KMS-11 (cell line): ENCODE results near the gene SPTLC1.

Experiments
- H2AFZ ChIP-seq: fragments of 200-600 bp; sonication (generic); 2 replicates; pipeline ENCODE4 v1.6.1; 2016; ENCODE audit warnings: antibody characterized with exemption, mixed run types, low read depth
- H3K27ac ChIP-seq: fragments of 200-600 bp; sonication (generic); 2 replicates; pipeline ENCODE4 v1.6.1; 2016; ENCODE audit warnings: mild to moderate bottlenecking, mixed run types
- H3K27me3 ChIP-seq: fragments of 200-600 bp; sonication (generic); 2 replicates; pipeline ENCODE4 v1.6.1; 2017; ENCODE audit warnings: mild to moderate bottlenecking, low read depth, mixed run types, moderate library complexity; ENCODE audit not compliant: insufficient read depth
- H3K36me3 ChIP-seq: fragments of 200-600 bp; sonication (generic); 2 replicates; pipeline ENCODE4 v1.6.1; 2017; ENCODE audit warnings: mild to moderate bottlenecking, mixed run types; ENCODE audit not compliant: insufficient read depth
- H3K4me1 ChIP-seq: fragments of 200-600 bp; sonication (generic); 2 replicates; pipeline ENCODE4 v1.6.1; 2016; ENCODE audit warnings: mild to moderate bottlenecking, low read depth, mixed run types; ENCODE audit not compliant: poor library complexity, severe bottlenecking
- H3K4me2 ChIP-seq: fragments of 200-600 bp; sonication (generic); 2 replicates; pipeline ENCODE4 v1.7.0; 2016; ENCODE audit warnings: mild to moderate bottlenecking, mixed run types
- H3K4me3 ChIP-seq: fragments of 200-600 bp; sonication (generic); IDR thresholded peaks from 2 replicates; pipeline ENCODE4 v1.6.1; 2017; ENCODE audit warnings: low read depth, low read length, mixed read lengths; ENCODE audit not compliant: insufficient read depth
- H3K79me2 ChIP-seq: fragments of 200-600 bp; sonication (generic); 2 replicates; pipeline ENCODE4 v1.6.1; 2016; ENCODE audit warnings: low read depth, mixed run types; ENCODE audit not compliant: insufficient read depth
- H3K9ac ChIP-seq: fragments of 200-600 bp; sonication (generic); 2 replicates; pipeline ENCODE4 v1.6.1; 2016; ENCODE audit warnings: mild to moderate bottlenecking, mixed run types
- H4K20me1 ChIP-seq: fragments of 200-600 bp; sonication (generic); 2 replicates; pipeline ENCODE4 v1.6.1; 2016; ENCODE audit warnings: mild to moderate bottlenecking, mixed run types; ENCODE audit not compliant: insufficient read depth
- TF ChIP-seq, protein P1 (sequence below): fragments of 200-600 bp; sonication (generic); conservative IDR thresholded peaks from 2 replicates; pipeline ENCODE4 v1.6.1; 2017; ENCODE audit warnings: low read depth, mild to moderate bottlenecking, antibody characterized with exemption, low read length, moderate library complexity, mixed read lengths

Gene SPTLC1

DNA sequence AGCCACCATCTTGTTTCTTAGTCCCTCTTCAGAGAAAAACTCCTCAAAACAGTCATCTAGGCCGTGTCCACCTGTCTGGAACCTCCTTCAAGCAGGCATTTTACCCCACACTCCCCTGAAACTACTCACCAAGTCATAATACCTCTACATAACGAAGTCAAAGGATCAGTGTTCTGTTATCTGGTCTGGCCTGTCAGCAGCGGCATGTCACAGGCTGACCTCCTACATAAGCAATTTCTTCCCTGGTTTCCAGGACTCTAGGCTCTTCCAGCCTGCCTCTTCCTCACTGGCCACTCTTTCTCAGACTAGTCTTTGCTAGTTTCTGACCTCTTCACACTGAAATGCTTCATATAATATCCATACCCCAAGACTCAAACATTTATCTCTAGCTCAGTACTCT is 72.2 kb downstream of the SPTLC1 start:
- no peaks in the 10 kb centered on the region for H3K4me1 ChIP-seq
- H3K9ac ChIP-seq: no peak overlapping the region
- TF ChIP-seq, protein P1, sequence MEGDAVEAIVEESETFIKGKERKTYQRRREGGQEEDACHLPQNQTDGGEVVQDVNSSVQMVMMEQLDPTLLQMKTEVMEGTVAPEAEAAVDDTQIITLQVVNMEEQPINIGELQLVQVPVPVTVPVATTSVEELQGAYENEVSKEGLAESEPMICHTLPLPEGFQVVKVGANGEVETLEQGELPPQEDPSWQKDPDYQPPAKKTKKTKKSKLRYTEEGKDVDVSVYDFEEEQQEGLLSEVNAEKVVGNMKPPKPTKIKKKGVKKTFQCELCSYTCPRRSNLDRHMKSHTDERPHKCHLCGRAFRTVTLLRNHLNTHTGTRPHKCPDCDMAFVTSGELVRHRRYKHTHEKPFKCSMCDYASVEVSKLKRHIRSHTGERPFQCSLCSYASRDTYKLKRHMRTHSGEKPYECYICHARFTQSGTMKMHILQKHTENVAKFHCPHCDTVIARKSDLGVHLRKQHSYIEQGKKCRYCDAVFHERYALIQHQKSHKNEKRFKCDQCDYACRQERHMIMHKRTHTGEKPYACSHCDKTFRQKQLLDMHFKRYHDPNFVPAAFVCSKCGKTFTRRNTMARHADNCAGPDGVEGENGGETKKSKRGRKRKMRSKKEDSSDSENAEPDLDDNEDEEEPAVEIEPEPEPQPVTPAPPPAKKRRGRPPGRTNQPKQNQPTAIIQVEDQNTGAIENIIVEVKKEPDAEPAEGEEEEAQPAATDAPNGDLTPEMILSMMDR: no peak
- no peak overlapping the region for H3K4me3 ChIP-seq
- H3K27me3 ChIP-seq: no peaks in the 10 kb centered on the region
- no peaks in the 10 kb centered on the region for H4K20me1 ChIP-seq
- H2AFZ ChIP-seq: no peak overlapping the region
- peaks cover 6% of the 10 kb centered on the region; the same call in 1 of the 2 replicates for H3K36me3 ChIP-seq
- no peaks in the 10 kb centered on the region for H3K79me2 ChIP-seq
- H3K27ac ChIP-seq: no peak overlapping the region
- H3K4me2 ChIP-seq: no peak overlapping the region

DNA sequence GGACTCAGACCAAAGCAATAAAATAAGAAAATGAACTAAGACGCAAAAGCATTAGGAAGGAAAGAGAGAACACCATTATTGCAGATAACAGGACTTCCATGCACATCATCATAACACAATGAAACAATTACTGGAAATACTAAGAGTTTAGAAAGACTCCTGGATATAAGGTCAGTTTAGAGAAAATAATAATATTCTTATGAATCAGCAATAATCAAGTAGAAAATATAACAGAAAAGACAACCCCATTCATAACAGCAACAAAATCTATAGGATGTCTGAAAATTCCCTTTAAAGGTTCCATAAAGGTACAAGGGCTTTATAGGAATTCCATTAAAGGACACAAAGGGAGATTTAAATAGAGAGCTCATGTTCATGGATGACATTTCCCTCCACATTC is 73.0 kb downstream of the SPTLC1 start:
- peaks cover 6% of the 10 kb centered on the region; the same call in 1 of the 2 replicates for H3K36me3 ChIP-seq

DNA sequence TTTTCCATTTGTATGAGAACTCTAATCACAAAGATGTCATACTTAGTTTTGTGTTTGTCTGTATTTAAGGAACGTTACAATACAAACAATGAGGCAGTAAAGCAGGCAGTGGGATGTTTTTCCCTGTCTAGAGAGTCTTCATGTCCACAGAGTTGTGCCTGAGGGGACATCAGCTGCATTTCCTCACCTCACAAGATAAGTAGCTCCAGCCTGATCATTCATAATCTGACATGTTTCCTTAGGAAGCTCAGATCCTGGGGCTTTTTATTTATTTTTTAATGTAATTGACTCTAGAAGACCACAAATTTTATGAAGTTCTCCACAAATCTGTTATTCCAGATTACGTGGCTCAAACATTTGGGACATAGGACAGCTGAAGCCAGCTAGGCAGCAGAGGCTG is 78.5 kb downstream of the SPTLC1 start:
- no peak overlapping the region for H3K4me3 ChIP-seq
- no peak overlapping the region for H3K27ac ChIP-seq
- no peaks in the 10 kb centered on the region for H3K79me2 ChIP-seq
- no peaks in the 10 kb centered on the region for H4K20me1 ChIP-seq
- no peaks in the 10 kb centered on the region for H3K36me3 ChIP-seq
- TF ChIP-seq, protein P1: no peak
- no peaks in the 10 kb centered on the region for H3K4me1 ChIP-seq
- H3K27me3 ChIP-seq: no peaks in the 10 kb centered on the region
- H3K4me2 ChIP-seq: no peak overlapping the region
- H2AFZ ChIP-seq: no peak overlapping the region
- H3K9ac ChIP-seq: no peak overlapping the region

More for the DNA sequence above, 73.0 kb downstream of the SPTLC1 start:
- H3K4me1 ChIP-seq: no peaks in the 10 kb centered on the region
- no peak overlapping the region for H3K9ac ChIP-seq
- no peak overlapping the region for H3K27ac ChIP-seq
- no peaks in the 10 kb centered on the region for H4K20me1 ChIP-seq
- H3K4me2 ChIP-seq: no peak overlapping the region
- no peak overlapping the region for H2AFZ ChIP-seq
- H3K4me3 ChIP-seq: no peak overlapping the region
- no peaks in the 10 kb centered on the region for H3K79me2 ChIP-seq
- no peaks in the 10 kb centered on the region for H3K27me3 ChIP-seq
- TF ChIP-seq, protein P1: no peak

DNA sequence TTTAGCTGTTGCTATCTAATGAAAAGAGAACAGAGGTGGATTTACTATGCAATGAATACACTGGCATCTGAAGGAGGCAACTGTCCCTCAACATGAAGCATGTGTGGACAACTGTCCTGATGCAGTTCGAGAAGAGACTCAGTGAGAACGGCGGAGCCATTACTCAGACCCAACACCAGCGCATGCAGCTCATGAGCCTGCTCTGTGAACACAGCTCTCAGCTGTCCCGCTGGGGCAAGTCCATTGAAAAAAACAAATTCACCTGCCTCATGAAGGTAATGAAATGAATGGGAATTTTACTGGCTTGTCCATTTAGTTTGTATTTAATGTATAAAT is 78.8 kb downstream of the SPTLC1 start:
- TF ChIP-seq, protein P1: no peak

More for the DNA sequence above, 78.8 kb downstream of the SPTLC1 start:
- H3K9ac ChIP-seq: no peak overlapping the region
- H3K4me2 ChIP-seq: no peak overlapping the region
- H4K20me1 ChIP-seq: no peaks in the 10 kb centered on the region
- H2AFZ ChIP-seq: no peak overlapping the region
- no peaks in the 10 kb centered on the region for H3K27me3 ChIP-seq
- H3K27ac ChIP-seq: no peak overlapping the region
- H3K79me2 ChIP-seq: no peaks in the 10 kb centered on the region
- H3K4me1 ChIP-seq: no peaks in the 10 kb centered on the region
- no peak overlapping the region for H3K4me3 ChIP-seq
- no peaks in the 10 kb centered on the region for H3K36me3 ChIP-seq
